Choroid plexus epithelial cell (primary cell): ENCODE results near the gene TCEANC2.
"Not testable (repeated sequence)": the region's sequence is repeated elsewhere in the genome, so short reads cannot be mapped to it uniquely, and the experiment has no call there.

ENCODE experiments used
- DNase-seq: peaks from one replicate; pipeline ENCODE4 v3.0.0-alpha.2; 2010; ENCODE audit warnings: low read depth
- H3K4me3 ChIP-seq: 2 replicates; pipeline ENCODE4 v1.5.1; 2011; ENCODE audit warnings: low read depth, mild to moderate bottlenecking, control low read depth, low read length, moderate library complexity
- TF ChIP-seq, protein P1 (sequence below): conservative IDR thresholded peaks from 2 replicates; pipeline ENCODE4 v1.5.1; 2011; ENCODE audit warnings: low read depth, mild to moderate bottlenecking, control low read depth, inconsistent platforms, low read length, moderate library complexity

The TCEANC2 gene

DNA sequence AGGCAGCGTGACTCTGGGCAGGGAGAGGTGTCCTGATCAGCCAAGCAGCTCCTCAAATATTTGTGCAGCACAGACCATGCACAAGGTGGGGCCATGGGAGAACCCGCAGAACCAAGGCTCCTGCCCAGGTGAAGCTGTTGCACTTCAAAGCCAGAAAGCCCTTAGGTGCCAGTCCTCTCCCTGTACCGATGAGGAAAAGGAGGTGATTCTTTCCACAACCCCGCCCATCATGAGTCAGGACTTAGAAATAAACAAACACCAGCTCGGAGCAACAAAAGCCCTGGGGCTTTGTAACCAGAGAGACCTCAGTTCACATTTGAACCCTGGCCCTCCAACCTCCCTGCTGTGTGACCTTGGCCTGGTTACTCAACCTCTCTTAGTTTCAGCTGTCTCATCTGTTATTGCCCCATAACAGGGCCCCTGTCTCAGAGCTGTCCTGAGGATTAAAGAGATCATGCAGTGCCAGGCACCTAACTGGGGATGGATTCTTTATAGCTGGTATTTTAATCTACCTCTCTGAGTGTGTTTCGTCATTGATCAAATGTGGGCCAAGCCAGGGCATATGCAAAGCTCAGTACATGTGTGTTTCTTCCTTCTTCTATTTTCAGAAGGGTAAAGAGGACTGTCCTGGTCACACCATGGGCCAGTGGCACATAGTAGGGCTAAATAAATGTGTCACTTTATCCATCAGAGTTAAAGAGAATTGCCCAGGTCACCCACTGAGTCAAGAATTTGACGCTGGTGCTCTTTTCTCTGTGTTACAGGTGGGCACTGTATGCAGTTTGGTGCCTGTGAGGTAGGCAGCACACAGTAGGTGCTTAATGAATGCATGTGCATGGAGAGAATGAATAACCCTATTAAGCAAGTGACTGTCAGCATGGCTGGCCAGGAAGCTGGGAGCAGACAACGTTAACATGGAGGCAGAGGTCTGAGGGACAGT is 36.8 kb upstream of the TCEANC2 start:
- no peak overlapping the region for H3K4me3 ChIP-seq
- peak; percentile 95 for DNase-seq
- TF ChIP-seq, protein P1, sequence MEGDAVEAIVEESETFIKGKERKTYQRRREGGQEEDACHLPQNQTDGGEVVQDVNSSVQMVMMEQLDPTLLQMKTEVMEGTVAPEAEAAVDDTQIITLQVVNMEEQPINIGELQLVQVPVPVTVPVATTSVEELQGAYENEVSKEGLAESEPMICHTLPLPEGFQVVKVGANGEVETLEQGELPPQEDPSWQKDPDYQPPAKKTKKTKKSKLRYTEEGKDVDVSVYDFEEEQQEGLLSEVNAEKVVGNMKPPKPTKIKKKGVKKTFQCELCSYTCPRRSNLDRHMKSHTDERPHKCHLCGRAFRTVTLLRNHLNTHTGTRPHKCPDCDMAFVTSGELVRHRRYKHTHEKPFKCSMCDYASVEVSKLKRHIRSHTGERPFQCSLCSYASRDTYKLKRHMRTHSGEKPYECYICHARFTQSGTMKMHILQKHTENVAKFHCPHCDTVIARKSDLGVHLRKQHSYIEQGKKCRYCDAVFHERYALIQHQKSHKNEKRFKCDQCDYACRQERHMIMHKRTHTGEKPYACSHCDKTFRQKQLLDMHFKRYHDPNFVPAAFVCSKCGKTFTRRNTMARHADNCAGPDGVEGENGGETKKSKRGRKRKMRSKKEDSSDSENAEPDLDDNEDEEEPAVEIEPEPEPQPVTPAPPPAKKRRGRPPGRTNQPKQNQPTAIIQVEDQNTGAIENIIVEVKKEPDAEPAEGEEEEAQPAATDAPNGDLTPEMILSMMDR: no peak

DNA sequence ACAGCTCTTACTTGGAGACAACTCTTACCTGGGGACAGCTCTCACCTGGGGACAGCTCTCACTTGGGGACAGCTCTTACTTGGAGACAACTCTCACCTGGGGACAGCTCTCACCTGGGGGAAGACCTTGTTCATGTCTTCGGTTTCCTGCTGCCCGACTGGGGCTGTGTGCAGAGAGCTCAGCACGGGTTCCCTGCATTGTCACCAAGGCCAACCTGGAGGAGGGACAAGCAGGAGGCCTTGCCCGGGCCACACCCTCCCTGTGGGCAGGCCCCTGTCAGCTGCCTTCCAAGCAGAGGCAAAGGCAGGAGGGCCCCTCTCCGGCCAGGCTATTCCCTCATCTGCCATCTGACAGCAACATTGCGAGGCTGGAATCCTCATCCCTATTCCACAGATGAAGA is 35.4 kb upstream of the TCEANC2 start, which contains the start of gene LDLRAD1:
TSS of gene LDLRAD1 (minus strand) at position 208 of the 400 bp plus-strand sequence. CDS start at position 134, 74 bp downstream.
- no peak for DNase-seq
- TF ChIP-seq, protein P1: no peak
- no peak within 1 kb of the TSS for H3K4me3 ChIP-seq

DNA sequence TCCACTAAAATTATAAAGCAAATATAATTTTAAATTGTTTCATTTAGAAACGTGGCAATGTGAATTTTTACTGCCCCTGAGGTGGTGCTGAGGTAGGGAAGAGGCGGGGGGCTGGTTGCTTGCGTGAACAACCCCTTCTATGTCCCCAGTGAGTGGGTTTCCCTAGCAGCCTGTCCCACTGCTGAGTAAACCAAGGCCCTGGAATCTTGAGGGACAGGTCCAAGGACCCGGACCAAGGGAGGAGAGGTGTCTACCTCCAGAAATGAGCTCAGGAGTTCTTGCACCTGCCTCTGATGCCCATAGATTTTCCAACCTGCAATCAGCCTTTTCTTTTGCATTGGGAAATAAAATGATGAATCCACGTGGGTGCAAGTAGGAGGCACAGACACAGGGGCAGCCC is 34.8 kb upstream of the TCEANC2 start:
- DNase-seq: no peak
- TF ChIP-seq, protein P1: no peak
- H3K4me3 ChIP-seq: no peak overlapping the region

DNA sequence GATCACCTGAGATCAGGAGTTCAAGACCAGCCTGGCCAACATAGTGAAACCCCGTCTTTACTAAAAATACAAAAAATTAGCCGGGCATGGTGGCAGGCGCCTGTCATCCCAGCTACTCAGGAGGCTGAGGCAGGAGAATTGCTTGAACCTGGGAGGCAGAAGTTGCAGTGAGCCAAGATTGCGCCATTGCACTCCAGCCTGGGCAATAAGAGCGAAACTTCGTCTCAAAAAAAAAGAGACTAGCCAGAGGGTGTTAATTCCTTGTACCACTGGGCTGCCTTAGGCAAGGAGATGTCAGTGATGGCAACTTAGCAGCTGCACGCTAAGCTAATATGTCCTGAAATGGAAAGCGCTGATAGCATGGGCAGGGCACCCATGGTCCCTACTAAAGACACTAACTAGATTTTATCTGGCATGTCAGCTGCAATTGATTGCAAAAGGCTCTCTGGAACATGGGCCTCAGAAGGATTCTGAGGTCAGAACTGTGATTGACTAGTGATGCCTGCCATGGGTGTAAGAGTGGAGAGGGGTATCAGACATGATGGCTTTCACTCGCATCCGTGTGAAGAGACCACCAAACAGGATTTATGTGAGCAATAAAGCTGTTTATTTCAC is 33.7 kb upstream of the TCEANC2 start:
- H3K4me3 ChIP-seq, DNase-seq: not testable (repeated sequence)

DNA sequence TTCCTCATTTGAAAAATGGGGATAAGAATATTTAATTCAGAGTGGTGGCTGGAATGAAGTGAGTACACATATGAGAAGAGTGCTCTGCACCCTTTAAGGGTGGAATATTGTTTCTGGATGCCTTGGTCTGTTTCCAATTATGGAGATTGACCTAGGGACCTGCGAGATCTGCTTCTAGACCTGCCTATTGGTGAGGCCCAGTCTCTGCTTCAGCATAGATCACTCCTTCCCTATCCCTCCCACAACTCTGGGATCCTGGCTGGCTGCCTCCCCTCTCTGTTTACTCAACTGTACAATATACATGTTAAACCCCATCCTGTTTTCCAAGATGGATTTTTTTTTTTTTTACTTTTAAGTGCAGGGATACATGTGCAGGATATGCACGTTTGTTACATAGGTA is 29.1 kb upstream of the TCEANC2 start:
- no peak for DNase-seq
- TF ChIP-seq, protein P1: no peak
- no peak overlapping the region for H3K4me3 ChIP-seq

DNA sequence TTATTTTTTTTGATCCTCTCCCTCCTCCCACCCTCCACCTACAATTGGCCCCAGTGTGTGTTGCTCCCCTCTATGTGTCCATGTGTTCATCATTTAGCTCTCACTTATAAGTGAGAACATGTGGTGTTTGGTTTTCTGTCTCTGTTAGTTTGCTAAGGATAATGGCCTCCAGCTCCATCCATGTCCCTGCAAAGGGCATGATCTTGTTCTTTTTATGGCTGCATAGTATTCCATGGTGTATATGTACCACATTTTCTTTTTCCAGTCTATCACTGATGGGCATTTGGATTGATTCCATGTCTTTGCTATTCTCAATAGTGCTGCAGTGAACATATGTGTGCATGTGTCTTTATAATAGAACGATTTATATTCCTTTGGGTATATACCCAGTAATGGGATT is 28.6 kb upstream of the TCEANC2 start:
- DNase-seq, H3K4me3 ChIP-seq: not testable (repeated sequence)

DNA sequence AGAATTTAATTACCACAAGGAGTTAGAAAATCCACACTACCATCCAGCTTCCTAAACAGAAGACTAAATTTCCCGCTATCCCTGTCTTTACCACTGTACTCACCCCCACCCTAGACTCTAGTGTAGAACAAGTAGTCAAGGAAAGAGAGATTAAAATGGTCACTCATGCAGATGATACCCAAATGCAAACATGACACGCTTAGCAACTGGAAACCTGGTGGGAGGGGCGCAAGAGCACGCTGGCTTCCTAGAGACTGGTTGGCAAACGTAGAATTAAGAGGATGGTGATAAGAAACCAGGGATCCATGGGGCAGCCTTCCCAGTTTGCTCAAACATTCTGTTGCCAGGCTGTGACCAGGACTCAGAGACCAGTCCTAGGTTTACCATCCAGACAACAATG is 25.6 kb upstream of the TCEANC2 start:
- no peak overlapping the region for H3K4me3 ChIP-seq
- DNase-seq: no peak
- TF ChIP-seq, protein P1: no peak
